NB4 (cell line): ENCODE measurements around the gene POTEJ.
"Not testable (repeated sequence)": the region's sequence is repeated elsewhere in the genome, so short reads cannot be mapped to it uniquely, and the experiment has no call there.

Experiments used
- CTCF ChIP-seq: IDR thresholded peaks from one replicate; pipeline ENCODE4 v1.5.1; 2012; ENCODE audit warnings: low read depth, low read length
- MYC ChIP-seq: IDR thresholded peaks from 2 replicates; pipeline ENCODE4 v1.6.1; 2011; ENCODE audit warnings: low read depth, low read length
- POLR2A ChIP-seq: IDR thresholded peaks from 2 replicates; pipeline ENCODE4 v1.6.1; 2011; ENCODE audit warnings: mild to moderate bottlenecking; ENCODE audit not compliant: insufficient read length; ENCODE audit errors: extremely low read depth

DNA sequence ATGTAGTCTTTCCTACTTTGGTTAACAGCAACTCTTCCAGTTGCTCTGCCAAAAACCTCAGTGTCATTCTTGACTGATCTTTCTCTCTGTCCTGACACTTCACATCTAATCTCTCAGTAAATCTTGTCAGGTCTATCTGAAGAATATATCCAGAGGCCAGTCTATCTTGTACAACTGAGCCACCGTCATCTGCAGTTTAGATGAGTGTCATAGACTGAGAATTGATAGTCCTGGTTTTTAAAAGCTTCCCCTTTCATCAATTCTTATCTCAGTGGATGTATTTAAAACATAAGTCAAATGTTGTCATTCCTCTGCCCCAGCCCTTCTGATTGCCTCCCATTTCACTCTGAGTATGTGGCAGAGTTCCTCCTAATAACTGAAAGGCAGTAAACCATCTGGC lies 38.0 kb downstream of the POTEJ start:
- TF ChIP-seq CTCF, POLR2A, MYC: not testable (repeated sequence)
